ENCODE results near the gene USP11.

DNA sequence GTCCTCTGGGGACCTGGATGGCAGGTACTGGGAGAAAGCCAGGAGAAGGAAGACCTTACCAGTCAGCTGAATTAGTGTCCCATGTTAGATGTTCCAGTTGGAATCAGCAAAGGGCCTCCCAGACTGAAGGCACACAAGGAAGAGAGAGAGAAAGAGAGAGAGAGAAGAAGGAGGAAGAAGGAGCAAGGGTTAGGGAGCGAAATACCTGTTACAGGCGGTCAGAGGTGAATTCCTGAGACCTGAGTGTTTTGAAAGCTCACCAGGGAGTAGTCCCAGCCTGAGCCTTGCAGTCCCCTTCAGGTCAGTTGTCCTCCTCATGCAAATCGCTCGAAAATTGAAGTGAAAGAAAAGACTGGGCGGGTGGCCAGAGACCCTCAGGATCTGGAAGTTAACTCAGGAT lies 60.3 kb downstream of the USP11 start:
- TF ChIP-seq, protein P1, sequence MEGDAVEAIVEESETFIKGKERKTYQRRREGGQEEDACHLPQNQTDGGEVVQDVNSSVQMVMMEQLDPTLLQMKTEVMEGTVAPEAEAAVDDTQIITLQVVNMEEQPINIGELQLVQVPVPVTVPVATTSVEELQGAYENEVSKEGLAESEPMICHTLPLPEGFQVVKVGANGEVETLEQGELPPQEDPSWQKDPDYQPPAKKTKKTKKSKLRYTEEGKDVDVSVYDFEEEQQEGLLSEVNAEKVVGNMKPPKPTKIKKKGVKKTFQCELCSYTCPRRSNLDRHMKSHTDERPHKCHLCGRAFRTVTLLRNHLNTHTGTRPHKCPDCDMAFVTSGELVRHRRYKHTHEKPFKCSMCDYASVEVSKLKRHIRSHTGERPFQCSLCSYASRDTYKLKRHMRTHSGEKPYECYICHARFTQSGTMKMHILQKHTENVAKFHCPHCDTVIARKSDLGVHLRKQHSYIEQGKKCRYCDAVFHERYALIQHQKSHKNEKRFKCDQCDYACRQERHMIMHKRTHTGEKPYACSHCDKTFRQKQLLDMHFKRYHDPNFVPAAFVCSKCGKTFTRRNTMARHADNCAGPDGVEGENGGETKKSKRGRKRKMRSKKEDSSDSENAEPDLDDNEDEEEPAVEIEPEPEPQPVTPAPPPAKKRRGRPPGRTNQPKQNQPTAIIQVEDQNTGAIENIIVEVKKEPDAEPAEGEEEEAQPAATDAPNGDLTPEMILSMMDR (IDR thresholded peaks at IDR 0.05 in 4 of 5, conservative IDR thresholded peaks at IDR 0.05 in 1 of 5) = no peak
- no peak for TF ChIP-seq POLR2A (IDR thresholded peaks at IDR 0.05)

All from gastrocnemius medialis (tissue), 4 donors.